ENCODE measurements around the gene RDH16.
"Not testable (repeated sequence)": the region's sequence is repeated elsewhere in the genome, so short reads cannot be mapped to it uniquely, and the experiment has no call there.

DNA sequence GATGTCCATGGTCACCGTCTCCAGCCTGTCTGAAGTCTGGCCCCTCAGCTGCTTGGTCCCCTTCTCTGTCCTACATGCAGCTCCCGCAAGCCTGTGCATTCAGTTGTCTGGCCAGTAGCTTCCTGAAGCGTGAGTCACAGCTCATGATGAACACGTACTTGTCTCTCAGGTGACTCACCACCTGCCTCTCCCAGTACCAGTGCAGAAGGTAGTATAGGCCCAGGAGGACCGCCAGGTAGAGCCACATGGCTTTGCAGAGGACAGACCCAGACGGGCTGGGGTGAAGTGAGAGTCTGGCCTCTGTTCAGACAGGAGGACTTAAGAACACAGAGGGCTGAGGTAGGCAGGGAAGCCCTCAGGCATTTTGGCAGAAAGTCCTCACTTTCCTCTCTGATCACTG is 28.3 kb upstream of the RDH16 start:
- TF ChIP-seq, protein P1, sequence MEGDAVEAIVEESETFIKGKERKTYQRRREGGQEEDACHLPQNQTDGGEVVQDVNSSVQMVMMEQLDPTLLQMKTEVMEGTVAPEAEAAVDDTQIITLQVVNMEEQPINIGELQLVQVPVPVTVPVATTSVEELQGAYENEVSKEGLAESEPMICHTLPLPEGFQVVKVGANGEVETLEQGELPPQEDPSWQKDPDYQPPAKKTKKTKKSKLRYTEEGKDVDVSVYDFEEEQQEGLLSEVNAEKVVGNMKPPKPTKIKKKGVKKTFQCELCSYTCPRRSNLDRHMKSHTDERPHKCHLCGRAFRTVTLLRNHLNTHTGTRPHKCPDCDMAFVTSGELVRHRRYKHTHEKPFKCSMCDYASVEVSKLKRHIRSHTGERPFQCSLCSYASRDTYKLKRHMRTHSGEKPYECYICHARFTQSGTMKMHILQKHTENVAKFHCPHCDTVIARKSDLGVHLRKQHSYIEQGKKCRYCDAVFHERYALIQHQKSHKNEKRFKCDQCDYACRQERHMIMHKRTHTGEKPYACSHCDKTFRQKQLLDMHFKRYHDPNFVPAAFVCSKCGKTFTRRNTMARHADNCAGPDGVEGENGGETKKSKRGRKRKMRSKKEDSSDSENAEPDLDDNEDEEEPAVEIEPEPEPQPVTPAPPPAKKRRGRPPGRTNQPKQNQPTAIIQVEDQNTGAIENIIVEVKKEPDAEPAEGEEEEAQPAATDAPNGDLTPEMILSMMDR (IDR thresholded peaks at IDR 0.05): not testable (repeated sequence)
- TF ChIP-seq SIN3A (IDR thresholded peaks at IDR 0.05; ENCODE audit: borderline replicate concordance, insufficient read depth, low read depth, low read length): not testable (repeated sequence)

All from Panc1 (cell line).